ENCODE results near the gene USP4.
"Not testable (repeated sequence)": the region's sequence is repeated elsewhere in the genome, so short reads cannot be mapped to it uniquely, and the experiment has no call there.

The USP4 gene

DNA sequence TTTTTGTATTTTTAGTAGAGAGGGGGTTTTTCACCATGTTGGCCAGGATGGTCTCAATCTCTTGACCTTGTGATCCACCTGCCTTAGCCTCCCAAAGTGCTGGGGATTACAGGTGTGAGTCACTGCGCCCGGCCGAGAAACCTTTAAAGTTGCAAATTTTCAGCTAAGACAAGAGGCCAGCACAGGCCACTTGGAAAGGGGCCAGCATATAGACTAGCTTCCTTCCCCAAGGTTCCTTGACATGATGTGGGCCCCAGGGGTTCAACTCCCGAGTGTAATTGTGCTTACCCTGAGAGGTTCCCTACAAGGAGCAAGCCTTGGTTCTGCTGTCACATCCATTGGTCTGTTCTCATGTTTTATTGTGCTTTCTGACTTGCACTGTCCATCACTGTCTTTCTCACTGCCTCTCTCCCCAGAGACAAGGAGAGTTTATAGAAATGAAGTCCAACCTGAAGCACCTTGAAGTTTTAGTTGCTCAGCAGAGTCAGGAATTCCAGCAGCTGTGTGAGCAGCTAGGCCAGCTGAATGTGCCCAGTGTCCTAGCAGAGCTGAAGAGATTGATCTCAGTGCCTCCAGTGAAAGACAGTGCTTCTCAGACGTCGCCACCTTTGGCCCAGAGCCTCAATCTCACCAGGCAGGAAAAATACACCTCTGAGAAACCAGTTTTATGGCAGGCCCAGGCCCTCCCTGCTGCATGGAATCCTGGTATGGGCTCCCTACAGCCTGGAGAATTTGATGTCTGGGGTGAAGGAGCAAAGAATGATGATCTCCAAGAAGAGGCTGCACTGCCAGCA is 83.9 kb downstream of the USP4 start:
- no peak for DNase-seq (ENCODE audit: low read depth in 1 of 2, low spot score in 1 of 2)

DNA sequence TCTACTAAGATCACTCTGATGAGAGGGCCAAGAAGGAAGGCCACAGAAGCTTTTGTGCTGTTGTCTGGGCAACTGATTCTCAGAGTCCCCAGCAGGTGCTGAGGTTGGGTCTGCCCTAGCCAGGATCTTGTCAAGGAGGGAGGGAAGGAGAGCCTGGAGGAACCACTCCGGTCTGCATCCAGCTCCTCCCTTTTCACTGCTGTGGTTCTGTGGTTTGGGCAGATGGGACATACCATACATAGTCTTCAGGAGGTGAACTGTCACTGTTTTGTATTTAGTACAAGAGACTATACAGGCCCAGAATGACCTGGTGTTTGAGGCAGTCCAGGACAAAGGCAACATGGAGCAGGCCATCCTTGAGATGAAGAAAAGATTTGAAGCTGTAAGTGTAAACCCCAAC is 84.7 kb downstream of the USP4 start:
- no peak for DNase-seq (ENCODE audit: low read depth in 1 of 2, low spot score in 1 of 2)

DNA sequence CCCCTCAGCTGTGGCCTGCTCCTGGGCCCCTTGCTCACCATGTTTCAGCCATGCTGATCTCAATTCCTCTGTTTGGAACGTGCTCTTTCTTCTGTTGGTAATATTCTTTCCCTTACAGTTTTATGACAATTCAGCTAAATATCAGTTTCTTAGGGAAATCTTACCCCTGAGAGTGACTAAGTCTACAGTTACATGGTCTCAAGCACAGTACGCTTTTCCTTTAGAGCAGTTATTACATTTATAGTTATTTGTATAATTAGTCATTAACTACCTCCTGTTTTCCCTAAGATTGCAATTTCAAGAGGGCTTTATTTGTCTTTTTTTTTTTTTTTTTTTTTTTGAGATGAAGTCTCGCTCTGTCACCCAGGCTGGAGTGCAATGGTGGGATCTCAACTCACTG is 86.3 kb downstream of the USP4 start:
- DNase-seq (ENCODE audit: low read depth in 1 of 2, low spot score in 1 of 2): no peak

DNA sequence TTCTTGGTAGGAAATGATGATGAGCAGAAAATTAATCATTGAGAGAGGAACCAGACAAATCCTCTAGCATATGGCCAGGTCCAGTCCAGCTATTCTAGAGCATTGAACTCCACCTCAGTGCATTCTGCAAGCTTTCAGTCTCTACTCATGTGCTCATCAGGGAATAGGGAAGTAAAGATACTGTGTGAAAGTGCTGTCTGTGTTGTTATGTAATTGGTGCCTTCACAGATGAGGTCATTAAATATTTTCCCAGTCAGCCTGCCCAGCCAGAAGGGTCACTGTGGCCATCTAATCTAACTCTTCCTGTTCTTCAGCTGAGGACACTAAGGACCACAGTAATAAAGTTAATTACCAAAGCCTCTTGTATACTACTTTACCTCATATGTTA is 91.0 kb downstream of the USP4 start:
- no peak for DNase-seq (ENCODE audit: low read depth in 1 of 2, low spot score in 1 of 2)

DNA sequence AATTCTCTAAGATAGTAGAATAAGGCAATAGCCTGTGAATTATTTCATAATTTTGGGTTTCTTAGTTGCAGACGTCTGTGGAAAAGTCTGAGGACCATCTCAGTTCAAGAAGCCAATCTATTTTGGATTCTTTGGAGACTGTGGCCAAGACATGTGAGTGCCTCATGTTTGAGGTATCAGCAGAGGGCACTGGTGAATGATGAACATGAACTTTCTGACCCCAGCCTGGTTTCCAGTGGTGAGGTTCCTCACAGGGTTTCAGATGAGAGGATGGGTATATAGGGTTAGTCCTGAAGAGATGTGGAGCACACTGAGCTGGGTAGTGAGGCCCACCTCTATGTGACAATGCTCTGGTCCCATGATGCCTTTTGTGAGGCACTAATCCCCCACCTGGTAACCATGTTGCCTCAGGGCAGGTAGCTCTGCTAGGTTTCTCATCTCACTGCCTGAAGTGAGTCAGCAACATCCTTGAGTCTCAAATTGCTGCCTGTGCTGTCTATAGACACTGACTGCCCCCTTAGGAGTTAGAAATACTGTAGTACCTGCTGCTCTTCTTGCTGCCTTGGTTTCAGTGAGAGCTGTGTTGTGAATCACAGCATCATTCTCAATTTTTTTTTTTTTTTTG is 95.2 kb downstream of the USP4 start:
- no peak for DNase-seq (ENCODE audit: low read depth in 1 of 2, low spot score in 1 of 2)

DNA sequence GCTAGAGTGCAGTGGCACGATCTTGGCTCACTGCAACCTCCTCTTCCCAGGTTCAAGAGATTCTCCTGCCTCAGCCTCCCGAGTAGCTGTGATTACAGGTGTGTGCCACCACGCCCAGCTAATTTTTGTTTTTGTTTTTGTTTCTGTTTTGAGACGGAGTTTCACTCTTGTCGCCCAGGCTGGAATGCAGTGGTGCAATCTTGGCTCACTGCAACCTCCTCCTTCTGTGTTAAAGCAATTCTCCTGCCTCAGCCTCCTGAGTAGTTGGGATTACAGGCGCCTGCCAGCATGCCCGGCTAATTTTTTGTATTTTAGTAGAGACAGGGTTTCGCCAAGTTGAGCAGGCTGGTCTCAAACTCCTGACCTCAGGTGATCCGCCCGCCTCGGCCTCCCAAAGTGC is 99.8 kb downstream of the USP4 start:
- DNase-seq (ENCODE audit: low read depth in 1 of 2, low spot score in 1 of 2): not testable (repeated sequence)

DNA sequence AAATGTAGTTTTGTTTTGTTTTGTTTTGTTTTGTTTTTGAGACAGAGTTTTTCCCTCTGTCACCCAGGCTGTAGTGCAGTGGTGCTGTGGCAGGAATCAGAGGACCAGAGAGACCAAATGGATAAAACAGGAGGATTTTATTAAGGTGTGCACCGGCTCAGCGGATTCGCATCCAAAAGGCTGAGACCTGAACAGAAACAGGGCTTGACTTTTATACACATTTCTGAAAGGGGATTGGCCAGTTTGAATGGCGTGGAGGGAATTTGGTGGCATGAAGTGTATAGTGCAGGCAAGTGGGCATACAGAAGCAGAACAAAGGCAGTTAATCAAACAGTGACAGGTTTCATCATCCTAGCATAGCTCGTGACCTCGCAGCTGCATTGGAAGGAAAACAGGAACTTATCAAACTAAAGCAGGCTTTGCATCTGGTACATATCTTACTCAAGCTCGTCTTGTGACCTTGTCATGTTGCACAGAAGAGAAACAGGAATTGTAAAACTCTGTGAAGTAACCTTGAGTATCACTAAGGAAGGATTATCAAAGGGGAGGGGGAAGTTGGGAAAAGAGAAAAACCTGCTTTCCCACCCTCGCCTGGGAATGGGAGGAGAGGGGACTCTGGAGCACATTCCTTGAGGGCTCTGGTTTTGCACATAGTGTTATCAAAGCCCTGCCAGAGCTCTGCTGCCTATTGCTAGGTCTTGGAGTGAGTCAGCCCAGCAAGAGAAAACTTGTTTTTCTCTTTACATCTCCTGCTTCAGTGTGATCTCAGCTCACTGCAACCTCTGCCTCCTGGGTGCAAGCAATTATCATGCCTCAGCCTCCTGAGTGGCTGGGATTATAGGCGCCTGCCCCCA is 101.4 kb downstream of the USP4 start:
- no peak for DNase-seq (ENCODE audit: low read depth in 1 of 2, low spot score in 1 of 2)

DNA sequence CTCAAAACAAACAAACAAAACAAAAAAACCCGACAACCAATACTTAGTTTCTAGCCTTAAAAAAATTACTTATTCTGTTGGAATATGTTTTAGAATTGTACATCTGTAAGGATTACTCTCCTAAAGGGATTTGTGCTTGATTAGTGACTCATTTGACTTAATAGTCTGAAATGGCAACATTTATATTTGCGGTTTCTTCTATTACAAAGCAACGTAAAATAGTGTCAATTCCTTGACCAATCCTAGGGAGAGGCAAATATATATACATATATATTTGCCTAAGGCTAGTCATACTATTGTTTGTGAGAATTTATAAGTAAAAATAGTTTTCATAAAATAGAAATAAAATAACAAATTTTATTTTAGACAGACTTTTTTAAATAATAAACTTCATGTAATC is 102.5 kb downstream of the USP4 start:
- DNase-seq (ENCODE audit: low read depth in 1 of 2, low spot score in 1 of 2): no peak

DNA sequence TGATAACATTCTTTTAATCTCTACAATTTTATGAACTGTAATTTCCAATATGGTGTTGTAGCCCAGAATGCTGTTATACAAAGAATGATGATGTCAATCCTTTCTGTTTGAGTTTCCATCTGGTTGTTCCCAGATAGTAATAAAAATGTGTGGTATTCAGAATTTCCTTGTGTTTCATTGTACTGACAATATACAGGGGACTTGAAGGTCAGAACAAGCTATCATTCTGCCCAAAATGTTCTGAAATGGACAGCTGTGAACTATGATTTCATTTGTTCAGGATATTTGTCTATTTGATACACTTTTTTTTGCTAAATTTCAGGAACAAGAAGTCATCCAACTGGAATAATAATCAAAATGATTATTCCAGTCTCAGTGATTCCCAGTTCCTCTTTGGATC is 103.6 kb downstream of the USP4 start:
- DNase-seq (ENCODE audit: low read depth in 1 of 2, low spot score in 1 of 2): no peak

DNA sequence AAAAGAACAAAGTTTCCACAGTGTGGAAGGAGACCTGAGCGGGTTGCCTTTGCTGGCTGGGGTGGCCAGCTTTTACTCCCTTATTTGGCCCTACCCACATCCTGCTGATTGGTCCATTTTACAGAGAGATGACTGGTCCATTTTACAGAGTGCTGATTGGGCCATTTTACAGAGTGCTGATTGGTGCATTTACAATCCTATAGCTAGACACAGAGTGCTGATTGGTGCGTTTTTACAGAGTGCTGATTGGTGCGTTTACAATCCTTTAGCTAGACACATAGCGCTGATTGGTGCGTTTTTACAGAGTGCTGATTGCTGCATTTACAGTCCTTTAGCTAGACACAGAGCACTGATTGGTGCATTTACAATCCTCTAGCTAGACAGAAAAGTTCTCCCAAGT is 111.0 kb downstream of the USP4 start:
- DNase-seq (ENCODE audit: low read depth in 1 of 2, low spot score in 1 of 2): not testable (repeated sequence)
